Measurements from ENCODE around the gene E2F2.

DNA sequence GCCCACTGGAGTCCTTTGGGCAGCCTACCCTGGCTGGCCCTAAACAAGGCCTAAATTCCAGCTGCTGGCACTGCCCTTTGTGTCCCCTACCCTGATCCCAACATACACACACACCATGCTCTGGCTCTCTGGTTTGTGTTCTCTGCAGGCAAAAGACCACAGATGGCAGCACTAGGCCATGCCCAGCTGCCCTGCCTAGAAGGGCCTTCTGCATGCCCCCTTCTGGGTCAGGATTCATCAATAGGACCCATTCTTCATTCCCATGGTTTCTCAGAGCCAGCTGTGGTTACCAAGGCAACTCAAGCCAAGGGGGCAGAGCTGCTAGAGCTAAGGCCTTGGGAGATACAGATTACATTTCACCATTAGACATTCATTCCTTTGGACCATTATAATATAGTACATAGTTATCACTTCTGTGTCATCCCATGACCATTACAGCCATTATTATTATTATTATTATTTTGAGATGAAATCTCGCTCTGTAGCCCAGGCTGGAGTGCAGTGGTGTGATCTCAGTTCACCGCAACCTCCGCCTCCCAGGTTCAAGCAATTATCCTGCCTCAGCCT, 64.5 kb downstream of the E2F2 start:
- TF ChIP-seq, protein P1, sequence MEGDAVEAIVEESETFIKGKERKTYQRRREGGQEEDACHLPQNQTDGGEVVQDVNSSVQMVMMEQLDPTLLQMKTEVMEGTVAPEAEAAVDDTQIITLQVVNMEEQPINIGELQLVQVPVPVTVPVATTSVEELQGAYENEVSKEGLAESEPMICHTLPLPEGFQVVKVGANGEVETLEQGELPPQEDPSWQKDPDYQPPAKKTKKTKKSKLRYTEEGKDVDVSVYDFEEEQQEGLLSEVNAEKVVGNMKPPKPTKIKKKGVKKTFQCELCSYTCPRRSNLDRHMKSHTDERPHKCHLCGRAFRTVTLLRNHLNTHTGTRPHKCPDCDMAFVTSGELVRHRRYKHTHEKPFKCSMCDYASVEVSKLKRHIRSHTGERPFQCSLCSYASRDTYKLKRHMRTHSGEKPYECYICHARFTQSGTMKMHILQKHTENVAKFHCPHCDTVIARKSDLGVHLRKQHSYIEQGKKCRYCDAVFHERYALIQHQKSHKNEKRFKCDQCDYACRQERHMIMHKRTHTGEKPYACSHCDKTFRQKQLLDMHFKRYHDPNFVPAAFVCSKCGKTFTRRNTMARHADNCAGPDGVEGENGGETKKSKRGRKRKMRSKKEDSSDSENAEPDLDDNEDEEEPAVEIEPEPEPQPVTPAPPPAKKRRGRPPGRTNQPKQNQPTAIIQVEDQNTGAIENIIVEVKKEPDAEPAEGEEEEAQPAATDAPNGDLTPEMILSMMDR (conservative IDR thresholded peaks at IDR 0.05; ENCODE audit: low read length): no peak
- no peak for TF ChIP-seq EZH2phosphoT487 (IDR thresholded peaks at IDR 0.05; ENCODE audit: borderline replicate concordance)
